ENCODE results near the gene KCNQ1. TPM values are rescaled to one million over a fixed set of nuclear protein-coding genes. Genes with fewer than 3 reads are reported as not detected.

Gene KCNQ1
- total RNA-seq, 1 donor: 1.1 TPM

- DNase-seq (ENCODE audit: low read depth in 2 of 3, low spot score in 2 of 3): no peak
These were observed 2.2 kb upstream of the KCNQ1 start for GRCh38 chr11:2442589-2442988.

- no peak for DNase-seq (ENCODE audit: low read depth in 2 of 3, low spot score in 2 of 3)
These were observed 1.4 kb upstream of the KCNQ1 start for GRCh38 chr11:2443406-2443805.

- peak in 2 of 3 donors; percentile 49 to 66 for DNase-seq (ENCODE audit: low read depth in 2 of 3, low spot score in 2 of 3)
These were observed 657 bp upstream of the KCNQ1 start, which contains the start of gene TRPM5 for GRCh38 chr11:2443881-2444820. Gene TRPM5 (minus strand): TSS chr11:2444514. CDS start chr11:2423036, 21,478 bp downstream.

GRCh38 chr11:2445746-2446551 is 1.1 kb downstream of the KCNQ1 start:
- no peak for DNase-seq (ENCODE audit: low read depth in 2 of 3, low spot score in 2 of 3)

GRCh38 chr11:2446590-2447252 is 1.9 kb downstream of the KCNQ1 start:
- DNase-seq (ENCODE audit: low read depth in 2 of 3, low spot score in 2 of 3): peak in 2 of 3 donors; percentile 31 to 50

GRCh38 chr11:2447253-2447950 is 2.6 kb downstream of the KCNQ1 start:
- DNase-seq (ENCODE audit: low read depth in 2 of 3, low spot score in 2 of 3): no peak

GRCh38 chr11:2447951-2448650 is 3.3 kb downstream of the KCNQ1 start:
- DNase-seq (ENCODE audit: low read depth in 2 of 3, low spot score in 2 of 3): no peak

GRCh38 chr11:2448661-2449547 is 4.1 kb downstream of the KCNQ1 start:
- DNase-seq (ENCODE audit: low read depth in 2 of 3, low spot score in 2 of 3): no peak

GRCh38 chr11:2449548-2450320 is 4.9 kb downstream of the KCNQ1 start:
- DNase-seq (ENCODE audit: low read depth in 2 of 3, low spot score in 2 of 3): no peak

- no peak for DNase-seq (ENCODE audit: low read depth in 2 of 3, low spot score in 2 of 3)
These were observed 5.7 kb downstream of the KCNQ1 start for GRCh38 chr11:2450321-2451041.

GRCh38 chr11:2451336-2451735 is 6.5 kb downstream of the KCNQ1 start:
- no peak for DNase-seq (ENCODE audit: low read depth in 2 of 3, low spot score in 2 of 3)

- DNase-seq (ENCODE audit: low read depth in 2 of 3, low spot score in 2 of 3): no peak
These were observed 7.1 kb downstream of the KCNQ1 start for GRCh38 chr11:2451916-2452315.

- DNase-seq (ENCODE audit: low read depth in 2 of 3, low spot score in 2 of 3): no peak
These were observed 7.7 kb downstream of the KCNQ1 start for GRCh38 chr11:2452321-2453012.

GRCh38 chr11:2453436-2453835 is 8.6 kb downstream of the KCNQ1 start:
- no peak for DNase-seq (ENCODE audit: low read depth in 2 of 3, low spot score in 2 of 3)

GRCh38 chr11:2458321-2458720 is 13.5 kb downstream of the KCNQ1 start:
- no peak for DNase-seq (ENCODE audit: low read depth in 2 of 3, low spot score in 2 of 3)

GRCh38 chr11:2459016-2459725 is 14.4 kb downstream of the KCNQ1 start:
- no peak for DNase-seq (ENCODE audit: low read depth in 2 of 3, low spot score in 2 of 3)
